GM19463 (cell line): ENCODE data around the gene HOXC11.

Source experiments
- ATAC-seq: cut with Tn5 transposase; IDR thresholded peaks from one replicate; pipeline ENCODE4 v1.9.1; 2021; ENCODE audit warnings: mild to moderate bottlenecking, moderate library complexity; ENCODE audit not compliant: unreplicated experiment

HOXC11 gene

DNA sequence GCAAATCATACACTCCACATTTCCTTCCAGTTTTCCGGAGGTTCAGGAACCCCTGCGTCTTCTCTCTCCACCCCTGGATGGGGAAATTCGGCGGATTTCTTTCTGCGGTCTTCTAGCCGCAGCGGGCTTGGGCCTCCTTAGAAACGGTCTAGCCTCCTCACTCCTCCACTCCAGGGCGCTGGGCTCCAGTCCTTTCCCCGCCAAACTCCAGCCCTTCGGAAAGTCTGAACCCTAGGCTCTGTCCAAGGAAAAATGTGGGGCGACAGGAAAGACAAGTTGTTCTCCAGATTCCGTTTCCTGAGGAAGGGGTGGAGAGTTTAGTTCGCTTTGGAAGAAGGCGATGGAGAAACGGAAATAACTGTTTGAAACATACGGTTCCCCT, 10.6 kb downstream of the HOXC11 start:
- ATAC-seq: no peak

DNA sequence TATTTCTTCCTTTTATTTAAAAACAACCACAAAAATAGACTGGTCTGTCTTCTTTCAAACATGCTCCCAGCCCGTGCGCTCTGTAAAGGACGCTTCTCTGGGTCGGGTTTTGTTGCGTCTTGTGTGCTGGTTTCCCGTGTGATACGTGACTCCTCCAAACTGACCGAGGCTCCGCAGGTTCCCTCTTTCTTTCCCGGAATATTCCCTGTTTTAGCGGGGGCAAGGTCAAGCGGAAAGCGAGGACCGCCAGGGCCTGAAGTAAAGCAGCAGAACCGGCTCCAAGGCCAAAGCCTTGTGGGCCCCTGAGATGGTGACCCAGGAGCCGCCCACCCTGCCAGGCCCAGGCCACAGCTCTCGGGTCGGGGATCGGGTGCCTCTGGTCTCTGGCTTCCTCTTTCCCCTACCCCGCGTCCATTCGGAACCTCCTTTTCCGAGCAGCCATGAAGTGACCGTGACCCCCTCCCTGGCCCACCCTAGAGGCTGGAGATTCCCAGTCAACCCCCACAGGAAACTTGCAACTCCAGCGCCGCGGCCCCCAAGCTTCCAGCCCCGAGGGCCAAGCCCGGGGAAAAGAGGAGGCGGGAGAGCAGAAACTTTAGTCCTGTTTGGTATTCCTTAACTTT, 11.1 kb downstream of the HOXC11 start:
- ATAC-seq: no peak

DNA sequence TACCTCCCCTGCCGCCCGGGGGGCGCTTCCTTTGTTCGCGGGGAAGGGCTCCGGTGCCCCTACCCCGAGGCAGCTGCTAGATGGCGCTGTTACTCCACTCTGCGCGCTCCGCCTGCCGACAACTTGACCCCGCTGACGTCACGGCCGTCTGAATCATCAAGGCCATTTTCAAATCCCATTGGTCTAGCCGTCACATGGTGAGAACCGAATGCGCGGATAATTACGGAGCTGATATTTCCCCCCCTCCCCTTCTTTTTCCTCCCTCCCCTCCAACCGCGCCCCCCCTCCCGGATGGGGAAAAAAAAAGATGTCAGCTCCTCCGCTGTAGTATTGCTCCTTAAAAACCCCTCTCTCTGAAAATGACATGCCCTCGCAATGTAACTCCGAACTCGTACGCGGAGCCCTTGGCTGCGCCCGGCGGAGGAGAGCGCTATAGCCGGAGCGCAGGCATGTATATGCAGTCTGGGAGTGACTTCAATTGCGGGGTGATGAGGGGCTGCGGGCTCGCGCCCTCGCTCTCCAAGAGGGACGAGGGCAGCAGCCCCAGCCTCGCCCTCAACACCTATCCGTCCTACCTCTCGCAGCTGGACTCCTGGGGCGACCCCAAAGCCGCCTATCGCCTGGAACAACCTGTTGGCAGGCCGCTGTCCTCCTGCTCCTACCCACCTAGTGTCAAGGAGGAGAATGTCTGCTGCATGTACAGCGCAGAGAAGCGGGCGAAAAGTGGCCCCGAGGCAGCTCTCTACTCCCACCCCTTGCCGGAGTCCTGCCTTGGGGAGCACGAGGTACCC, 12.2 kb downstream of the HOXC11 start, which contains the start of gene HOXC10:
TSS of gene HOXC10 (plus strand) at position 246 of the 791 bp plus-strand sequence. CDS start at position 360, 114 bp downstream.
- peak; percentile 50 for ATAC-seq

DNA sequence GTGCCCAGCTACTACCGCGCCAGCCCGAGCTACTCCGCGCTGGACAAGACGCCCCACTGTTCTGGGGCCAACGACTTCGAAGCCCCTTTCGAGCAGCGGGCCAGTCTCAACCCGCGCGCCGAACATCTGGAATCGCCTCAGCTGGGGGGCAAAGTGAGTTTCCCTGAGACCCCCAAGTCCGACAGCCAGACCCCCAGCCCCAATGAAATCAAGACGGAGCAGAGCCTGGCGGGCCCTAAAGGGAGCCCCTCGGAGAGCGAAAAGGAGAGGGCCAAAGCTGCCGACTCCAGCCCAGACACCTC, 12.7 kb downstream of the HOXC11 start:
- no peak for ATAC-seq

DNA sequence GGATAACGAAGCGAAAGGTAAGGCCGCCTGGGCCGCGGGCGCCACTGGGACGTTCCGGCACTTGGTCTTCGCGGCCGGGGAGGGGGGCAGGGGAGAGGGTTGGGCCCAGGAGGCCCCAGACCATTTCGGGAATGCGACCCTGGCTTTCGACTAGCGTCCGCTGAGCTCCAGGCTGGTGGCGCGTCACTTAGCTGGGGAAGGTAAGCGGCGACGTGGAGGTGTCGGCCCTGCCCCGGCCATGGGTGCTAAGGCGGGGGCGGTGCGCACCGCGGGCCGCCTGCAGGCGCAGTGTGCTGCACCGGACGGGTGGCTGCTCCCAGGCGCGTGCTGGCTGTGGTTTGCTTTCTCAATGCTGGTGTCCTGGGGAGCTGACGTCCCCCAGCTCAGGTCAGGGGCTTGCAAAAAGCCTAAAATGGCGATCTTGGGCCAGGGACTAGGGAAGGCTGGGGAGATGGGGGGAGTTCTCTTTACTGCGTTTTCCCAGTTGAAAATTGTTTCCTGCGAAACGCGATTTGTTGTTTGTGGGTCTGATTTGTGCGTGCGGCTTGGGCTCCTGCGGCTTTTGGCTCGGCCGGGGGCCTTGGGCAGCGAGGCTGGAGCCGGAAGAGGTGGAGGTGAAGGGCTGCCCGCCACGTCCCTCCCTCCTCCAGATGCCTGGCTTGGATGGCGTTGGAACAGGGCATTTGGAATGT, 13.2 kb downstream of the HOXC11 start:
- ATAC-seq: no peak

DNA sequence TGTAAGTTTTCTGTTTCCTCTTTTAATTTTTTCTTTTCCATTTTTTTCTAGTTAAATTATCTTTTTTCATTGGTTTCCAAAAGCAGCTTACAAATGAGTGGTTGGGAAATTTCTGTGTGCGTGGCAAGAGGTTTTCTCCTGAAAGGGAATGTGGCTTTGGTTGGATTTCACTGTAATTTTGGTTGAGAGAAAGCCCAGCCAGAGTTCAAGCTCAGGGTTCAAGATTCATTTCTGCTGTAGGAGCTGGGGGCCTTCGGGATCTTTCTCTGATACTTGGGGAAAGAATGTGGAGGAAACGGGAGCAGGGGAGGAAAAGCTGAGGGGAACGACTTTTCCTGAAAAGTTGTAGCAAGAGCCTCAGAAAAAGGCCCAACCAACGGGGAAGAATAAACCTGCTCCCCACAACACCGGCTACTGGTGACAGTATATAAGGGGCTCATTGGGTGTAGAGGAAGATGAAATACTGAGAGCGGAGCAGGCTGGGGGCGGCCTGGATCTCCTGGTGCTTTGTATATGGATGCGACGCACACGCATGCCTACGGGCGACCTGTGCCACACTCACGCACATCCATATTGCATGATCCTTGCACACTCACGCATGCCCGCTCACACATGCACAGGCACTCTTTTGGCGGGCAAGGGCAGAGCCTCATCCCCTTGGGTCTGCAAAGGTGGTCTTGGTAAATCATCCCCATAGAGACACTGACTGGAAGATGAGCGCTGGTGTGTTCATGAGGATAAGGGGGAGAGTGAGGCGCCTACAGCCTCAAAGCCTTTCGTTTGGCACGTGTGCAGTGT, 14.0 kb downstream of the HOXC11 start:
- no peak for ATAC-seq

DNA sequence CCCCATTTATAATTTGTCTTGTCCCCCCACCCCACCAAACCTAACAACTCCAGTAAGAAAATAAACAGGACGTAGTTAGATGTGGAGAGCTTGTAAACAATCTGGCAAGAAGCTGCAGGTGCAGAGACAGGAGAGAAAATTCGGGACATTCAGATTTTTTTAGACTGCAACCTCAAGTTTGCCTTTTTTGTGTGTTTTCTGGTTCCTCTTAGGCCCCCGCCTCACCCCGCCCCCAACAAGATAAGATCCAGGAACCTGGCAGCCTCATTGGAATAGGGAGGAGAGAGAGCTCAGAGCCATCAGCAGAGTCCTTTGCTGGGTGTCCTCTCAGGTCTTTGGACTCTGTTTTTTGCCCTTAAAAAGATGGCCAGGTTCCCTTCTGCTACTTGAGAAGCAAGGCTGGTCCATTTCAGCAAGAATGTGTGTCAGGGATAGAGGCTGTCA, 14.9 kb downstream of the HOXC11 start:
- ATAC-seq: no peak

DNA sequence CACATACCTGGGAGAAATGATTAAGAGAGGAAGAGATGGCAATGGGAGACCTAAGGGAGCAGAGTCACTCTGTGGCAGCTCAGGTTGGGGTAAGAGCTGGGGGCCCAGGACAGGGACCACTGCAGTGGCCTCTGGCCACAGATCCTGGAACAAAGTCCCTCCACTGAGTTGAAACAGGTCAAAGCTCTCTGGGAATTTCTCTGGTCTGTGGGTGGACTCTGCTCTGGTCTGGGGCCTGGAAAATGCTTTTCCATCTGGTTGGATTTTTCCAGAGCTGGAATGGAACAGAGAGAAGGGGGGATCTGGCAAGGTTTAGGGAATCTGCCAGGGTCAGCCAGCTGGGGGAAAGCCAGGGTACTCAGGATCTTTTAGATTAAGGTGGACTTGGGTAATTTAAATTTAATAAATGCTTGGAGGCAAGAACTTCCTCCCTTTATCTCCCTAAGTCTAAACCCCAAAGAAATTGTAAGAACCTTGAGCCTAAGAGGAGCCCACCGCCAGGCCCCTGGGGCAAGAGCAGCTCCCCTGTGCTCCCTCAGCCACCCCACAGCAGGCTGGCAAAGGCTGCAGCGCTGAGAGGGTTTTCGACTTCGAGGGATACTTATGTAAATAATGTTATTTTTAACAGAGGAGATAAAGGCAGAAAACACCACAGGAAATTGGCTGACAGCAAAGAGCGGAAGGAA, 15.8 kb downstream of the HOXC11 start:
- no peak for ATAC-seq

DNA sequence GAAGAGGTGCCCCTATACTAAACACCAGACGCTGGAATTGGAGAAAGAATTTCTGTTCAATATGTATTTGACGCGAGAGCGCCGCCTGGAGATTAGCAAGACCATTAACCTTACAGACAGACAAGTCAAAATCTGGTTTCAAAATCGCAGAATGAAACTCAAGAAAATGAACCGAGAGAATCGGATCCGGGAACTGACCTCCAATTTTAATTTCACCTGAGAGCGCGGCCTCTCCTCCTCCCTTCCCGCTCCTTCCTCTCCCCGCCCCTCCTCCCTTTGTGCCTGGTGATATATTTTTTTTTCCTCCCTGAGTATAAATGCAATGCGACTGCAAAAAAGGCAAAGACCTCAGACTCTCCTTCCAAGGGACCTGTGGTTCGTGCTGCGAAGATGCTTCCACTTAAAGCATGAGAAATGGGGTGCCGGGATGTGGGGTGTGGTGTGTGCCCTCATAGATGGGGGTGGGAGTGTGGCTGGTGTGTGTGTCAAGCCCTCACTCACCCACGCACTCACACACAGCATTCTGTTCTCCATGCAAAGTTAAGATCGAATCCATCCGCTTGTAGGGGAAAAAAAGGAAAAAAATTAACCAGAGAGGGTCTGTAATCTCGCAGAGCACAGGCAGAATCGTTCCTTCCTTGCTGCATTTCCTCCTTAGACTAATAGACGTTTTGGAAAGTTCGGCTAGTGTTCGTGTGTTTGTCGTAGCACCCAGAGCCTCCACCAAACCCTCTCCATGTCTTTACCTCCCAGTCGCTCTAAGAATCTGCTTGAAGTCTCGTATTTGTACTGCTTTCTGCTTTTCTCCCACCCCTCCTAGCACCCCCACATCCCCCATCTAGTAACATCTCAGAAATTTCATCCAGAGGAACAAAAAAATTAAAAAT, 16.5 kb downstream of the HOXC11 start:
- peak; percentile 43 for ATAC-seq

DNA sequence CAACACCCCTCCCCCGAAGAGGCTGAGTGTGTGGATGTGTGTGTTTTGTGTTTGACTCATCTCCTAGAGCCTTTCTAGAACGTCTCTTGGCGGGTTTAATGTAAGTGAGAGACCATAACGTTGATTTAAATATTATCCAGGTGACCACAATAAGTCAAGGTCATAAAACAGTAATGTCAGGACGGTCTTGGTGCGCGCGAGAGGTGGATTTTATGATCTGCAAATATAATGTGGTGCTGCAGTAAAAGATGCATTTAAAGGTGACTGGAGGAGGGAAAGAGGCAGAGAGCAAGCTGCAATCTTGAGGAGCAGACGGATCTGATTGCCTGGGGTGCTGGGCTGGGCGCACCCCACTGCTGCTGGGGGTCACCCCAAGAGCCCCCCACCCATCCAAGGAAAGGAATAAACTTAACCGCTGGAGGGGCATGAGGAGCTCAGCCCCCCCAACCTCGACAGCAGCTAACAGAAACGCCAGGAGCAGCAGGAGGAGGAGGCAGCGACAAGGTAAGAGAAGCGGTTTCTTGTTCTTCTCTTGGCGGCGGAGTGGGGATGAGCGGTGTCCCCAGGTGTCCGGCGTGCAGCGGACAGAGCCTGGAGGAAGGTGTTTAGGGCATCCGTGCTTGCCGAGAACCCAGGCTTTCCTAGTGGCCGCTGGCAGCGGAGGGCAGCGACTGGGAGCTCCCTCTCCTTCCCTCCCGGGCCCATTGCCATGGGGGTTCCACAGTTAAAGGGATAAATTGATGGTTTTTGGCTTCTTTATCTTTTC, 17.6 kb downstream of the HOXC11 start:
- no peak for ATAC-seq

DNA sequence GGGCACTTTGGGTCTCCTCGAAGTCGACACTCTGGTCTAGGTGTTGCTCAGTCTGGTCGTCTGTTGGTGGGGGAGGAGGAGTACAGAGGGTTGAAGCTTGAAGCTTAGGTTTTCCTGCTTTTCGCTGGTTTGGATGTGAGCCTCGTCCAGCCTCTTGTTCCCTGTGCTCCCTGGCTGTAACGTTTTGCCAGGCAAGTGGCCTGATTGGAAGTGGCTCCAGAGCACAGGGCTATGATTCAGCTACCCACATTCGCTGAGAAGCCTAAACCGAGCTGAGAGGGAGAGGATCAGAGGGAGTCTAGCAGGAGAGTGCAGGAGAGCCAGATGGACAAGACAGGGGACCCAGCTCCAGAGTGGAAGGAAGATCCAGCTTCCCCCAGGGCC, 18.1 kb downstream of the HOXC11 start:
- no peak for ATAC-seq

DNA sequence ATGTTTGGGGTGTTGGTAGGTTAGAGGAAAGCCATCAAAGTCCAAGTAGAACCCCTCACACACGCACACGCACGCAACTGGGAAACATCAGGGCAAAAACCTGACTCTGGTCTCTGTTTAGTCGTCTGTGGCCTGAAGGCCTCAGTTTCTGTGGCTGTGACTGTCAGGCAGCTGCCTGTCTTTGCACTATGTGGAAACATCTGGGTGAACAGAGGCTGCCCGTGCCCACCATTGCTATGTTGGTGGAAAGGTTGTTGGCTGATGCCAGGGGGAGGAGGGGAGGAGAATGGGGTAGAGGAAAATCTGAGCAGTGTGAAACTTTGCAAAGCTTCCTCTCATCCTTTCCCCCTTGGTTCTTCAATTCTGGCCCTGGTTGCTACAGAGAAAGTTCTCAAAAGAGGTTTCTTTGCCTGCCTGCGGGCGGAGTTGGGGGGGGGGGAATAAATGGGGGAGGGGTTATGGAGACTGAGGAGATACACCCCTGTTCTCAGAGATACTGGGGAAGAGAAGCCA, 19.5 kb downstream of the HOXC11 start:
- no peak for ATAC-seq

DNA sequence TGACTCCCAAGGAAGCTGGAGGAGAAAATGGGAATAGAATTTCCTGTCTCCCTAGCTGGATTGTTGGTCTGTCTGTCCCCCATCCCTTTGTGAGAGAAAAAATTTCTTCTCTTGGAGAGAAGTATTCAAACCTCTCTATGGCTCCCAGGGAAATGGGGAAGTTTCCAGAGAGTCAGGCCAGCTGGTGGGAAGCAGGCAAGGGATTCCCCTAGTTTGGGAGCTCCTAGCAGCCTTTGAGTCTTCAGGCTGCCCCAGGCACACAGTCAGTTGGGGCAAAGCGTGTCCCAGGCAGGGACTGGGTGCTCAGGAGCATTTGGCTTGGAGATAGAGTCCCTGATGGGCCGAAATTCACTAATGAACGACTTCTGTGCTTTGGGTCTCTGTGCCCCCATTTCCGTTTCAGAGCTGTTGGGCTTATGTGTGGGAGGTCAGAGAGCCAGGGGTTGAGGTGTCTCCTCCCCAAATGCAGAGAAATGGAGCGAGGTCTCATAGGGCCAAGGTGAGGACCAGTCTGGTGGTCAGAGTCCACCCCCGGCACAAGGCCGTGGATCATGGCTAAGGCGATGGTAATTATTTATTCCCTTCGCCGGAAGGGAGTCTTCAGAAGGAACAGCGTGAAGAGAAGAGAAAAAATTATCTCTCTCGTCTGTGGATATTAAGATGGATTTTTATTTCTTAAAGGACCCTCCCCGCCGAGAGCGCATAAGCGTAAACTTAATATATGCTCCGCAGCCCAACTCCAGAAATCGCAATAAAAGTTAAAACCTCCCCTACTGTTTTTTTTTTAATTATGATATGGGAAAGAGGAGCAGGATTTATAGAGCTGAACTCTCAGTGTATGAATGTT, 20.5 kb downstream of the HOXC11 start:
- no peak for ATAC-seq

DNA sequence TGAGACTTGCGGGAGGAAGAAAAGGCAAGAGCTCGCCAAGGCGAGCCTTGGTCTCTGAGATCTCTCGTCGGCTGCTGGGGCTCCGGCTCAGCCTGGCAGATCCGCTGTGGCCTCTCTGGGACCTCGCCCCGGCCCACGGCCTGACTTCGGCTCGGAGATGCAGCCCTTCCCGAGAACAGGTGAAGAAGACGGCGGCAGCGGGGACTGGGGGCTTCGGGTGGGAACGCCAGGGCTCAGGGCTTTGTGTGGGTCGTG, 21.0 kb downstream of the HOXC11 start:
- ATAC-seq: no peak

DNA sequence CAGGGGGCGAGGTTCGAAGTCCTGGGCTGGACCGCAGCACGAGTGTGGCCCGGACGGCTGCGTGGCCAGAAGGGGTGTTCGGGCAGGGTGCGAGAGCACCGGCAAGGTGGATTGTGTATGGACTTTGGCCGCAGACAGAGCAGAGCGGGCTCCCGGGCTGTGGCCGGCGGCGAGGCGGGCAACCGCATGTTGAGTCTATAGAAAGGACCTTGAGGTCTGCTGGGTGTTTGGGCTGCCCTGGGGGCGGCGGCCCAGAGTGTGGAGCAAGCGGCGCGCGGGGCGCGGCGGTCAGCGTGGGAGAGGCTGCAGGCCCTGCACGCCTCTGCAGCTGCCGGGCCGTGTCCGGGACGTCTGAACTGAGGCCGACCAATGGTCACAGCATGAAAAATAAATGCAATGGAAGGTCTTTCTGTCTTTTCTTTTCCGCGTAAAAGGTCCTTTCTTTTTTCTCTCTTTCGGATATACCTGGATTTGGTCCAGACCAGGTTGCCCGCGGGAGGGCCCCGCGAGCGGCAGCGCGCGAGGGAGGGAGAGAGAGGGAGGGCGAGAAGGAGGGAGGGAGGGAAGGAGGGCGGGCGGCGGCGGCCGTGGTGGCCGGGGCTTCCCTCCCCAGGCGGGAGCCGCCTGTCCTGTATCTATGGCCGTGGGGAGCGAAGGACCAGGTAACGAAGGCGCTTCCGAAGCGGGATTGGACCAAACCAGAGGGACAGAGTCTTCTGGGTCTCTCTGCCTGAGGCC, 21.5 kb downstream of the HOXC11 start:
- ATAC-seq: no peak

DNA sequence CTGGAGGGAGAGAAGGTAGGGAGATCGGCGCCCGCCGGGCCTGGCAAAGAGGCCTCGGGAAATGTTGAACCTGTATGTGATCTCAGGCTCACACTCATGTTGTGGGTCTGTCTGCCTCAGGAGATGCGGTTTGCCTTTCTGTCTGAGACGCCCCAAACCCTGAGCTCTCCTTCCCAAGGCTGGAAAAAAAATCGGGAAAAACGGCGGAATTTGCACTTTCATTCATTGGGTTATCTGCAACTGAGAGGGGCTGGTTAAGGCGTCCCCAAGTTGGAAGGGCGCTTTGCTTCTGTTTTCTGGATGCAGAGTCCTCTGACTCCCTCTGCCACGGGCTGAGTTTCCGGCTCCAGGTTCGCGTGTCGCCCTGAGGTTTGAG, 22.1 kb downstream of the HOXC11 start:
- no peak for ATAC-seq

DNA sequence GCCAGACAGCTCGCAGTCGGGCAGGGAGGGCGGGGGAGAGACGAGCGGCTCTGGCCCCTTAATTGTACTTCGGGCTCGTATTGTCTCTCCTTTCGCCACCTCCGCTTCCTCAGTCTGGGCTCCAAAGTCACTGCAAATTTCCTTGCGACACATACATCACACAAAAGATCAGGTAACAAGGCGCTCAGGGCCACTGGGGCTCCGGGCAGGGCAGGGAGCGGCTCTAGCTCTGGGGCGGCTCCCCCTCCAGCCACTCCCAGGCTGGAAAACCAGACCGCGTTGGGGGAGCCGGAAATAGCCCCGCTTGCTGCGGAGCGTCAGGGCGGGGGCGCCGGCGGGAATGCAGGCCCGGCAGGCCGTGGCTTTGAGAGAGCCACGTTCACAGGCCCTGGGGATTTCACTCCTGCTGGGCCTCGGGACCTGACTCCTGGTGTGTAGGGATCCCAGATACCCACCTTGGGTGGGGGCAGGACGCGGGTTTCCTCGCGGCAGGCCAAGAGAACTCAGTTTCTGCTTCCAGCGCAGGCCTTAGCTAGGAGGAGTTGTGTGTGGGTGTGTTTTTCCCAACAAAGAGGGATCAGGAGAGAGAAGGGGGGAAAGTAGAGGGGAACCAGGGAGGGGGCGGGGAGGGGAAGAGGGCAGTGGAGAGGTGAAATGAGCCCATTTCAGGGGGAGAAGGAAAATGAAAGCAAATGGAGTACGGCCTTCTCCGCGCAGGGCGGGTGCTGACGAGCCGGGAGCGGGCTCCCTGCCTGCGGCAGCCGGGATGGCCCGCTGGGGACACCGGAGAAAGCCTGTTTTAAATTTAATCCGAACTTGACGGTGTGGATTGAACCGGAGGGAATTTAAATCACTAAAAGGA, 22.7 kb downstream of the HOXC11 start:
- no peak for ATAC-seq
